Superior temporal gyrus (tissue), 1 donor: ENCODE measurements around the gene IER3.
"Not testable (repeated sequence)": the region's sequence is repeated elsewhere in the genome, so short reads cannot be mapped to it uniquely, and the experiment has no call there.

Source experiments
- DNase-seq: peaks from one replicate; pipeline ENCODE4 v3.0.0-alpha.2; 2016; ENCODE audit errors: extremely low spot score

IER3 gene

GRCh38 chr6:30768634-30769087 lies 24.3 kb upstream of the IER3 start:
- no peak for DNase-seq

- no peak for DNase-seq
Measured at GRCh38 chr6:30767944-30768301, 23.6 kb upstream of the IER3 start.

GRCh38 chr6:30767158-30767943 lies 23.0 kb upstream of the IER3 start:
- no peak for DNase-seq

- DNase-seq, result no peak
Measured at GRCh38 chr6:30766461-30767157, 22.3 kb upstream of the IER3 start.

- DNase-seq, result not testable (repeated sequence)
Measured at GRCh38 chr6:30765495-30765894, 21.1 kb upstream of the IER3 start.

- DNase-seq, result not testable (repeated sequence)
Measured at GRCh38 chr6:30764490-30765043, 20.2 kb upstream of the IER3 start.

- no peak for DNase-seq
Measured at GRCh38 chr6:30763618-30764489, 19.5 kb upstream of the IER3 start.

GRCh38 chr6:30763155-30763617 lies 18.8 kb upstream of the IER3 start:
- DNase-seq, result no peak

GRCh38 chr6:30761791-30762429 lies 17.6 kb upstream of the IER3 start:
- DNase-seq, result no peak

GRCh38 chr6:30760549-30760948 lies 16.2 kb upstream of the IER3 start:
- DNase-seq, result no peak

- no peak for DNase-seq
Measured at GRCh38 chr6:30759575-30760239, 15.4 kb upstream of the IER3 start.

GRCh38 chr6:30757261-30757904 lies 13.0 kb upstream of the IER3 start:
- no peak for DNase-seq

- DNase-seq, result not testable (repeated sequence)
Measured at GRCh38 chr6:30756405-30757003, 12.2 kb upstream of the IER3 start.

GRCh38 chr6:30754631-30755030 lies 10.3 kb upstream of the IER3 start:
- DNase-seq, result no peak

- no peak for DNase-seq
Measured at GRCh38 chr6:30752157-30752927, 8.0 kb upstream of the IER3 start.

- no peak for DNase-seq
Measured at GRCh38 chr6:30750379-30750668, 6.0 kb upstream of the IER3 start.

- no peak for DNase-seq
Measured at GRCh38 chr6:30749554-30750378, 5.4 kb upstream of the IER3 start.

- DNase-seq, result no peak
Measured at GRCh38 chr6:30748851-30749540, 4.6 kb upstream of the IER3 start.
